Body of pancreas (tissue), 4 donors: ENCODE data around the gene IQCC. TPM values are rescaled to one million over a fixed set of nuclear protein-coding genes. Genes with fewer than 3 reads are reported as not detected.

Experiments used
- ATAC-seq: fragments of 150-250 bp; one replicate; pipeline ENCODE4 v1.9.1; 2016
- DNase-seq, 4 donors: peaks; one replicate each; pipeline ENCODE4 v3.0.0-alpha.2; 2019
- H3K27ac ChIP-seq, 4 donors: fragments of 200-600 bp; sonication (generic); 1 replicate in 3 of 4; 2 replicates in 1 of 4; pipeline versions ENCODE4 v1.5.1 to v1.6.1; 2016 to 2019; ENCODE audit warnings: mild to moderate bottlenecking in 1 of 4, mixed read lengths in 1 of 4, moderate library complexity in 1 of 4
- H3K27me3 ChIP-seq, 2 donors: fragments of 200-600 bp; sonication (generic); one replicate each; pipeline ENCODE4 v1.6.0; 2016; ENCODE audit warnings: mild to moderate bottlenecking in 1 of 2
- H3K36me3 ChIP-seq, 2 donors: fragments of 200-600 bp; sonication (generic); replicated peaks in 1 of 2; 2 replicates each; pipeline ENCODE4 v1.5.1; 2016; ENCODE audit warnings: low read depth in 2 of 2; ENCODE audit not compliant: insufficient read depth in 1 of 2
- H3K4me1 ChIP-seq: fragments of 200-600 bp; sonication (generic); one replicate; pipeline ENCODE4 v1.6.0; 2016
- H3K4me3 ChIP-seq, 2 donors: fragments of 200-600 bp; sonication (generic); 1 replicate in 1 of 2; 2 replicates in 1 of 2; pipeline ENCODE4 v1.5.1; 2016 to 2019
- H3K9me3 ChIP-seq, 3 donors: fragments of 200-600 bp; sonication (generic); 1 replicate in 2 of 3; 2 replicates in 1 of 3; pipeline ENCODE4 v1.5.1; 2016
- POLR2A ChIP-seq, 3 donors: fragments of 450-650 bp; IDR thresholded peaks; one replicate each; pipeline ENCODE4 v1.6.1; 2016; ENCODE audit warnings: antibody characterized with exemption in 3 of 3, mild to moderate bottlenecking in 2 of 3
- WGBS, 2 donors: methylation state at CpG; one replicate each; pipeline ENCODE4 v1.1.5; 2017; 5-methylcytosine and 5-hydroxymethylcytosine counted together
- intact Hi-C: fragments of 100-400 bp; cut with DNase I; formaldehyde crosslinking; loops from one replicate; pipeline ENCODE4 v1.15.1; 2023
- total RNA-seq, 2 donors: library from RNA; depleted of rRNA; stranded (reverse); fragments of >200 nt; gene quantifications; one replicate each; pipeline ENCODE4 v1.1.0, GENCODE V29; 2016
- TF ChIP-seq, protein P1 (sequence below), 7 experiments: fragments of 450-650 bp in 4 of 7; fragments of 200-600 bp in 3 of 7; sonication (generic) in 3 of 7; IDR thresholded peaks; one replicate each; pipeline ENCODE4 v1.5.1; 2016 to 2019; ENCODE audit warnings: antibody characterized with exemption in 7 of 7

The IQCC gene
- total RNA-seq, 2 donors from 2014 or later, result 1.8 to 5.3 TPM

DNA sequence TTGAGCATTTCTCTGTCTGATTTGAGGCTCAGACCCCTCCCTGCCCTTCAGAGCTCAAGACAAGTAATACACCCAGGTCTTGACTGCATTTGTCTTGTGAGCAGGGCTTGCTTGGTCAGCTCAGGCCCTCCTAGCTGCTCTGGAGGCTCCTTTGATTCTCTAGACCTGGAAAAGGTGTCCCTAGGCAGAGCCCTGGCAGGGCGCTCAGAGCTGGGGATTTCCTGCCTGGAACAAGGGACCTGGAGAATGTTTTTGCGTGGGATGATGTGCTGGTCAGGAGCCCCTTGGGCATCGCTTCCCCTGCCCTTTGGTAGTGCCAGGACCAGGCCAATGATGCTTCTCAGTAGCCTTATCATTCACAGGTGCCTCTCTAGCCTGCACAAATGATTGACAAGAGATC, 9.9 kb upstream of the IQCC start:
- H3K27ac ChIP-seq, result no peak overlapping the region
- peaks cover 40 to 41% of the 10 kb centered on the region in 2 donors for H3K36me3 ChIP-seq
- H3K9me3 ChIP-seq, result no peaks in the 10 kb centered on the region
- DNase-seq (no peak), ATAC-seq (no peak)
- TF ChIP-seq POLR2A (IDR thresholded peaks at IDR 0.05), result no peak
- TF ChIP-seq, protein P1, sequence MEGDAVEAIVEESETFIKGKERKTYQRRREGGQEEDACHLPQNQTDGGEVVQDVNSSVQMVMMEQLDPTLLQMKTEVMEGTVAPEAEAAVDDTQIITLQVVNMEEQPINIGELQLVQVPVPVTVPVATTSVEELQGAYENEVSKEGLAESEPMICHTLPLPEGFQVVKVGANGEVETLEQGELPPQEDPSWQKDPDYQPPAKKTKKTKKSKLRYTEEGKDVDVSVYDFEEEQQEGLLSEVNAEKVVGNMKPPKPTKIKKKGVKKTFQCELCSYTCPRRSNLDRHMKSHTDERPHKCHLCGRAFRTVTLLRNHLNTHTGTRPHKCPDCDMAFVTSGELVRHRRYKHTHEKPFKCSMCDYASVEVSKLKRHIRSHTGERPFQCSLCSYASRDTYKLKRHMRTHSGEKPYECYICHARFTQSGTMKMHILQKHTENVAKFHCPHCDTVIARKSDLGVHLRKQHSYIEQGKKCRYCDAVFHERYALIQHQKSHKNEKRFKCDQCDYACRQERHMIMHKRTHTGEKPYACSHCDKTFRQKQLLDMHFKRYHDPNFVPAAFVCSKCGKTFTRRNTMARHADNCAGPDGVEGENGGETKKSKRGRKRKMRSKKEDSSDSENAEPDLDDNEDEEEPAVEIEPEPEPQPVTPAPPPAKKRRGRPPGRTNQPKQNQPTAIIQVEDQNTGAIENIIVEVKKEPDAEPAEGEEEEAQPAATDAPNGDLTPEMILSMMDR (IDR thresholded peaks at IDR 0.05), result no peak
- 83 to 91% methylated on average over 3 of the region's 3 CpGs for WGBS, 2 donors
- intact Hi-C loops, result no loop called here
- no peak overlapping the region for H3K4me3 ChIP-seq
- H3K27me3 ChIP-seq, result no peaks in the 10 kb centered on the region
- H3K4me1 ChIP-seq, result peaks cover 15% of the 10 kb centered on the region

DNA sequence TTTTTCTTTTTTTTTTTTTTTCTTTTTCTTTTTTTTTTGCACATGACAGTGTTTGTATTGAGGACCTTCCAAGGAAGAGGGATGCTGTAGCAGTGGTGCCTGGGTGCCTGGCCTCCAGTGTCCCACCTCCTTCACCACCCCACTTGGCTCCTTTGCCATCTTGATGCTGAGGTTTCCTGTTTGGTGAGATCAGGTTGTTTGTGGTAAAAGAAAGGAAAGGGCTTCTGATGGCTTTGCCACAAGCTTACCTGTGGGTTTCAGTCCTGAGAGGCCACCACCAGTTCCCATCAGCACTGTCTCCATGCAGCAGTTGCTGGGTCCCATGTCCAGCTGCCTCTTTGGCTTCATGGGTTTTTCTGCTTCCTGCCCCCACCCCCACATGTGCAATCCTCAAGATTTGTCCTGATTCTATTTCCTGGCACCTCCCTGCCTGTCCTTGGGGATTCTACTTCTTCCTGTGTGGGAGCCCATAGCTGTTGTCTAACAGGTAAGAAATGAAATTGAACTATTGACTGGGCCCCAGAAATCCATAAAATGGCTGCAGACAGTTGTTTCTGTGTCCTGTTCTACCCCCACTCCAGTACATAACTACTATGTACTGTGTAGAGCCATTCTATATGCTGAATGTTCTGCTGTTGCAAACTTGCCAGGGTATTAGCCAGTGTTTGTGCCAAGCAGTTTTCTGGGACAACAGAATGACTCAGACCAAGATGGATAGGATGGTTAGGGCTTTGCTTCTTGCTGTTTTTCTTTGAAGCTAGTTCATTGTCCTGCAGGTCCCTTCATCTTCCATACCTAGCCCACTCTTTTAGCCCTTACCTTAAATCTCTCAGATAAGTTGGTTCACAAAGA, 9.3 kb upstream of the IQCC start:
- peaks cover 36 to 37% of the 10 kb centered on the region in 2 donors for H3K36me3 ChIP-seq

DNA sequence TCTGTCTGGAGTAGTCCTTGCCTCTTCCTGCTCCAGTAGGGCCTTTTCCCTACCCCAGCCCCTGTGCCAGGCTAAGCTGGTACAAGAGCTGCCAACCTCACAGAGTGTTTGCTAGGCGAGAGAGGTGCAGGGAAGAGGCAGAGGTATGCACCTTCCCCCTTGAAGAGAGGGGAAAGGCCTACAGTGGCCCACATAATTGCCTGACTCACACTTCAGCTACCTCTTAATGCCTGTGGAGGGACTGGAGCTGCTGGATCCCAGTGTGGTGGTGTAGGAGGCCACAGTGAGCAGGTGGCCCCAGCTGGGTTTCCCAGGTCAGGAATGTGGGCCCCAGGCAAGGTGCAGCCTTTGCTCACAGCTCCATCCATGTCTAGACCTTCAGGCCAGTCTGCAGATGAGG, 8.4 kb upstream of the IQCC start:
- intact Hi-C loops, result no loop called here
- Histone ChIP-seq H3K9me3 (no peaks in the 10 kb centered on the region), H3K4me3 (no peak overlapping the region), H3K27ac (no peak overlapping the region), H3K36me3 (peaks cover 27 to 28% of the 10 kb centered on the region in 2 donors), H3K27me3 (no peaks in the 10 kb centered on the region), H3K4me1 (peaks cover 30% of the 10 kb centered on the region)
- DNase-seq (no peak), ATAC-seq (no peak)
- WGBS, 2 donors, result 81 to 100% methylated on average over 1 of the region's 1 CpG
- TF ChIP-seq, protein P1 (IDR thresholded peaks at IDR 0.05), result no peak
- no peak for TF ChIP-seq POLR2A (IDR thresholded peaks at IDR 0.05)

More for the DNA sequence above, 9.3 kb upstream of the IQCC start:
- DNase-seq (no peak), ATAC-seq (no peak)
- no peak for TF ChIP-seq POLR2A (IDR thresholded peaks at IDR 0.05)
- TF ChIP-seq, protein P1 (IDR thresholded peaks at IDR 0.05), result no peak
- Histone ChIP-seq H3K9me3 (no peaks in the 10 kb centered on the region), H3K27ac (no peak overlapping the region), H3K4me3 (no peak overlapping the region), H3K4me1 (peaks cover 22% of the 10 kb centered on the region), H3K27me3 (no peaks in the 10 kb centered on the region)
- intact Hi-C loops, result no loop called here

DNA sequence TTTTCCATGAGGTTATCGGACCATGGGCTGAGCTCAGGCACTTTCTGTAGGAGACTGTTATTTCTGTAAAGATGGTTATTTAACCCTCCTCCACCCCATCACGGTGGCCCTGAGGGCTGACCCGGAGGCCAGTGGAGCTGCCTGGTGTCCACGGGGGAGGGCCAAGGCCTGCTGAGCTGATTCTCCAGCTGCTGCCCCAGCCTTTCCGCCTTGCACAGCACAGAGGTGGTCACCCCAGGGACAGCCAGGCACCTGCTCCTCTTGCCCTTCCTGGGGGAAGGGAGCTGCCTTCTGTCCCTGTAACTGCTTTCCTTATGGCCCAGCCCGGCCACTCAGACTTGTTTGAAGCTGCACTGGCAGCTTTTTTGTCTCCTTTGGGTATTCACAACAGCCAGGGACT, 7.6 kb upstream of the IQCC start:
- Histone ChIP-seq H3K36me3 (peaks cover 20 to 22% of the 10 kb centered on the region in 2 donors), H3K9me3 (no peaks in the 10 kb centered on the region), H3K27ac (no peak overlapping the region), H3K4me3 (no peak overlapping the region), H3K4me1 (peaks cover 31% of the 10 kb centered on the region), H3K27me3 (no peaks in the 10 kb centered on the region)
- 39 to 53% methylated on average over 6 of the region's 6 CpGs for WGBS, 2 donors
- DNase-seq (no peak), ATAC-seq (no peak)
- no peak for TF ChIP-seq POLR2A (IDR thresholded peaks at IDR 0.05)
- TF ChIP-seq, protein P1 (IDR thresholded peaks at IDR 0.05), result no peak
- intact Hi-C loops, result no loop called here
